Posterior vena cava (tissue), 2 donors: ENCODE results near the gene NUPR2. TPM values are rescaled to one million over a fixed set of nuclear protein-coding genes. Genes with fewer than 3 reads are reported as not detected.
"Not testable (repeated sequence)": the region's sequence is repeated elsewhere in the genome, so short reads cannot be mapped to it uniquely, and the experiment has no call there.

Experiments used
- DNase-seq: peaks from one replicate; pipeline ENCODE4 v3.0.0-alpha.2; 2020; ENCODE audit warnings: low spot score
- intact Hi-C, 2 donors: fragments of 100-400 bp; cut with DNase I; formaldehyde crosslinking; loops; one replicate each; pipeline versions ENCODE4 v1.14.1 to v1.14.2; 2022 to 2023
- long read RNA-seq, 2 donors: library from polyadenylated mRNA; unstranded; transcript quantifications; one replicate each; pipeline ENCODE4 v2.0.0, GENCODE V29; 2020 to 2021
- total RNA-seq, 2 donors: library from RNA; stranded (reverse); fragmentation: NEBNext Ultra II Directional; extraction: Animal tissue kit (Norgen Biotek cat#: 25700); gene quantifications; one replicate each; pipeline ENCODE4 v1.2.1, GENCODE V29; 2021
- donor health status: DM: yes; HTN: yes; CAD: no.
- donor health status: DM: yes; HTN: yes; CAD: no.

Gene NUPR2
- not detected for total RNA-seq
- long read RNA-seq, donor 1 = 0 reads
- long read RNA-seq, donor 2 = 0 reads

DNA sequence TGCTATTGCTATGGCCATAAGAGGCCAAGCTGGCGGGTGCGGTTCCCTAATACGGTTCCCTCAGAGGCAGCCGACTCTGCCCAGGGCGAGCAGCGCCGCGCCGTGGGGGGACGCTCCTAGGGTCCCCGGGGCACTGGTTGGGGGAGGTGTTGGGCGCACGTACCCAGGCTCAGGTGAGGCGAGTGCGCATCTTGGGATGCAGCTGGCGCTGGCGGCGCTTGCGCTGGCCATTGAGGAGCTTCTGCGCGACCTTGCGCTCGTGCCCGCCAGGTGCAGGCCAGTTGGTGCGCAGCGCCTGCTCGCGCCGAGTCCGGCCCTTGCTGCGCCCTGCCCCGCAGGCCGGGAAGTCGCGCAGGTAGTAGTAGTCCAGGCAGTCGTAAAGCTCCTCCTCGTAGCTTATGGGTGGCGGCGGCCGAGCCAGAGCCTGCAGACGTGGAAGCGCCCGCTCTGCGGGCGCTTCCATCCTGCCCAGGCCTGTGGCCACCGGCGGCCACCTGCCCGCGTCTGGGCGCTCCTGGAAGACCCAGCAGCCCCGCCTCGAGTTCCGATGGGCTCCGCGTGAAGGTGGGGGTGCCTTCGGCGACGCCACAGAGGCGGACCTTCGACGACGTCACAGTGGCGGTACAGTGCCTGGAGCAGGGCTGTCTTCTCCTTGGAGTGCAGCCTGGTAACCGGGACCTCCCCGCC lies at the start of gene NUPR2:
Gene NUPR2, minus strand, starts transcription at position 566 of the 687 bp plus-strand sequence. Its CDS starts 103 bp downstream, at position 463.
- intact Hi-C loops = no loop called here
- no peak for DNase-seq

- no peak for DNase-seq
- intact Hi-C loops = no loop called here
Observed at GRCh38 chr7:56157238-56157790, 41.1 kb upstream of the NUPR2 start.

DNA sequence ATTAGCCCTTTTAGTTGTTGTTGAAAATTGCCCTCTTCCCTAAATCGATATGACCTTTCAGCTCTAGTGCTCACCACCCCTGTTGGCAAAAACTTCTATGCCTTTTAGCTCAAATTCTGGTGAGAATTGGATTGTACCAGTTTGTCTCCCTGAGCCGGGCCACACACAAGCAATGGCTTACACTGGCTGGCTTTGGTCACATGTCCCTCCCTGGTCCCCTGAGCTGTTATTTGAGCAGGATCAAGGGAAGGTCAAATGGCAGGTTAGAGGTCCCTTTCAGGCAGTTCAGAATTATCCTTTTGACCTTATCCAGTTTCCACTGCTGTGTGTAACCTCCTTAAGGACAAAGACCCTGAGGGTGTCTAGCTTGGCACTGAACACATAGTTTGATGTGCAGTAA lies 14.8 kb upstream of the NUPR2 start:
- intact Hi-C loops, DNase-seq: not testable (repeated sequence)

- no peak for DNase-seq
- intact Hi-C loops = no loop called here
Observed at GRCh38 chr7:56127241-56127975, 11.2 kb upstream of the NUPR2 start.

DNA sequence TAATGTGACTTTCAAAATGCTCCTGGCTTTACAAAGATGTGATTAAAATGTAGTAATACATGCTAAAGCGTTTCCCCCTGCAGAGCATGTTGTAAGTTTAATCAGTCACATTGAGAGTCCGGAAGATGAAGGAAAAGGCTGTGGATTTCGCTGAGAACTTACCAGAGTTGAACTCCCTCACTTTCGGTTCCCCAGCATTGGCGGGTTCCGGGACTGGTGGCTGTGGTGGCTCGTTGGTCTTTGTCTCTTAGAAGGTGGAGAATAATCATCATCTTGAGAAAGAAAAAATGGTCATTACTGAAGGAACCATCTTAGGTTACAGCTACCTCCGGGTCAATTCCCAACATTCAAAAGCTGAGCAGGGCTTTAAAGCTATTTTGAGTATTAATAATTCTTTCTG lies 9.6 kb upstream of the NUPR2 start:
- intact Hi-C loops = no loop called here
- DNase-seq = no peak

- intact Hi-C loops = no loop called here
- DNase-seq = no peak
Observed at GRCh38 chr7:56124981-56125380, 8.8 kb upstream of the NUPR2 start.

- intact Hi-C loops = no loop called here
- DNase-seq = no peak
Observed at GRCh38 chr7:56121440-56121839, 5.2 kb upstream of the NUPR2 start.

GRCh38 chr7:56112244-56112643 lies 4.0 kb downstream of the NUPR2 start:
- intact Hi-C loops = not testable (repeated sequence)
- peak; percentile 10 for DNase-seq

GRCh38 chr7:56110611-56111010 lies 5.6 kb downstream of the NUPR2 start:
- no peak for DNase-seq
- intact Hi-C loops = no loop called here

DNA sequence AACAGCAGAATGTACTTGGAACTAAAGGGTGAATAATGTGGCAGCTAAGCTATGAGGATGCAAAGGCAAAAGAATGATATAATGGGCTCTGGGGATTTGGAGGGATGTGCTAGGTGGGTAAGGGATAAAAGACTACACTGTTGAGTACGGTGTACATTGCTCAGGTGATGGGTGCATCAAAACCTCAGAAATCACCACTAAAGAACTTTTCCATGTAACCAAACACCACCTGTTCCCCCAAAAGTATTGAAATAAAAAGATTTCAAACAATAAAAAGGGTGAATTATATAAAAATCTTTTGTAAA lies 8.3 kb downstream of the NUPR2 start:
- intact Hi-C loops = no loop called here
- no peak for DNase-seq

- peak; percentile 99 for DNase-seq
- intact Hi-C loops = no loop called here
Observed at GRCh38 chr7:56106108-56107073, 9.8 kb downstream of the NUPR2 start, which contains the start of gene CHCHD2. Gene CHCHD2 (minus strand): TSS chr7:56106476. CDS start chr7:56106413, 63 bp downstream.

- intact Hi-C loops = no loop called here
Observed at GRCh38 chr7:56105508-56105907, 10.7 kb downstream of the NUPR2 start.

DNA sequence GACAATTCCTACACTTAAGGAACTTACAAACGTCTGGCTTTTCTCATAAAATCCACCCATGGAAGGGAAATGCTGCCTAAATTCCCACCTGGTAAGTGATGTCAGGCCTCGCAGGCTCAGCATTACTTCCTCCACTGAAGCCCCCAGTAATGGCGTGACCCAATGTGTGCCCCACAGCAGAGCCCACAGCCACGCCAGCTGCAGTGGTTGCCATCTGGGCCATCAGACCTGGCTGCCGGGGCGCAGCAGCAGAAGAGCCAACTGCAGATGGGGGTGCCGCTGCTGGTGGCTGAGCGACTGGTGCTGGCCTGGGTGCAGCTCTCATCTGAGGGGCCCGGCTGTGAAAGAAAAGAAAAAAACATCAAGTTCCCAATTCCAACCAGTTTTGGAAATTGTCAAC lies 12.1 kb downstream of the NUPR2 start:
- intact Hi-C loops = not testable (repeated sequence)
- DNase-seq = peak; percentile 18

More at GRCh38 chr7:56105508-56105907, 10.7 kb downstream of the NUPR2 start:
- DNase-seq = peak; percentile 8

DNA sequence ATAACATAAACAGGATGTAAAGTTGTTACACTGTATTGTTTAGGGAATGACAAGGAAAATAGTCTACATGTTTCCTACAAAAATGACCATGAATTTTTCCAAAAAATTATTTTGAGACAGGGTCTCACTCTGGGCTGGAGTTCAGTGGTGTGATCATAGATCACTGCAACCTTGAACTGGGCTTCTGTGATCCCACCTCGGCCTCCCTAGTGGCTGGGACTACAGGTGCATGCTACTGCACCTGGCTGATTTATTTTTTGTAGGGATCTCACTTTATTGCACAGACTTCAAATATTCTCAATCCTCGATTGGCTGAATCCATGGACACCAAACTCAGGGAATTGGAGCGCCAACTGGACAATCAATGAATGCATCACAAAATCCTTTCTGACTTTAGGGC lies 16.6 kb downstream of the NUPR2 start:
- peak; percentile 8 for DNase-seq
- intact Hi-C loops = loop anchor here in 1 of 2 donors (5.0 kb wide), 1 partner anchor 1052 kb away; no protein-coding TSS in a partner anchor

GRCh38 chr7:56098187-56099008 lies 17.8 kb downstream of the NUPR2 start:
- intact Hi-C loops = loop anchor here in 1 of 2 donors (5.0 kb wide), 1 partner anchor 1051 kb away; no protein-coding TSS in a partner anchor
- DNase-seq = peak; percentile 22

DNA sequence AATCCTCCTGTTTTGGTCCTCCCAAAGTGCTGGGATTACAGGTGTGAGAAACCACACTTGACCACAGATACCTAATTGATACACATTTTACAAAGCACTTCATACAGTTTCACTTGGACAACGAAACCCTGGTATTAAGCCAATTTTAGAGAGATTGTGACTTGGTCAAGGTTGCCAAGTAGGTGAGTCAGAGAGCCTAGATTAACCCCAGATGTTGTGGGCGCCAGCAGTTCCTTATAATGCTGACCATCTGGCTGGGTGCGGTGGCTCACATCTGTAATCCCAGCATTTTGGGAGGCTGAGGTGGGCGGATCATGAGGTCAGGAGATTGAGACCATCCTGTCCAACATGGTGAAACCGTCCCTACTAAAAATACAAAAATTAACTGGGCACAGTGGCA lies 18.5 kb downstream of the NUPR2 start:
- intact Hi-C loops = loop anchor here in 1 of 2 donors (5.0 kb wide), 1 partner anchor 1050 kb away; no protein-coding TSS in a partner anchor
- peak; percentile 64 for DNase-seq

DNA sequence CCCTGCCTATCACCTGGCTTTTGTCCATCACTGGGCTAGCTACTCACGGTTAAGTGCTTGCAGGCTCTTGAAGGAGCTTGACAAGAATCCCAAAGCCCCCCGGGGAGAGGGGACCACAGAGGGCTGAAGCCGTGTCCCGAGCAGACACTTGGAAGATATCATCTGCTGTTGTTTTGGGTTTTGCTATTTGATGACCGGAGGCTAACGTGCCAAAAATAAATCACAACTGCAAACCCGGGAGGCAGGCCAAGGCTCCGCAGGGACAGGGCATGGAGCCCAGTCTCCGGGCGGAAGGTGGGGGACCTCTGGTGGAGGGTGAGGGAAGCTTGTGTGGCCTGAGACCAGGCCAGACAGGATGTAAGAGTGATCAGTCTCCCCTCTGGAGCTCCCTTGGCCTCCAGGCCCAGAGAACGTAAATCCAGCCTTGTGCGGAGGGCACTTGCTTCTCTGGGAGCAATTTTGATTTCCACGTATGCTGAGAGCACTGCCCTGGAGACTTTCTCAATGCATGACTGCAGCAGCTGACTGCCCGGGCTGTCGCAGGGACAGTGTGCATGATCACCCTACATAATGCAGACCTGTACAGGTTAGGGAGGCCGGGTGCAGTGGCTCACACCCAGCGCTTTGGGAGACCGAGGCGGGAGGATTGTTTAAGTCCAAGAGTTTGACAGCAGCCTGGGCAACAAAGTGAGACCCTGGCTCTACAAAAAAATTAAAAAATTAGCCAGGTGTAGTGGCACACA lies 23.3 kb downstream of the NUPR2 start, which contains the start of gene PHKG1:
Gene PHKG1, minus strand, starts transcription at position 164 of the 743 bp plus-strand sequence. CDS start 4,011 bp downstream, outside the sequence.
- intact Hi-C loops = no loop called here
- peak; percentile 93 for DNase-seq
